GM12872 (cell line): ENCODE measurements around the gene RANBP10.

Experiments used
- TF ChIP-seq, protein P1 (sequence below): IDR thresholded peaks from 3 replicates; pipeline ENCODE4 v1.5.1; 2011; ENCODE audit warnings: low read depth, mild to moderate bottlenecking, low read length, moderate library complexity; ENCODE audit not compliant: insufficient read depth

RANBP10 gene

DNA sequence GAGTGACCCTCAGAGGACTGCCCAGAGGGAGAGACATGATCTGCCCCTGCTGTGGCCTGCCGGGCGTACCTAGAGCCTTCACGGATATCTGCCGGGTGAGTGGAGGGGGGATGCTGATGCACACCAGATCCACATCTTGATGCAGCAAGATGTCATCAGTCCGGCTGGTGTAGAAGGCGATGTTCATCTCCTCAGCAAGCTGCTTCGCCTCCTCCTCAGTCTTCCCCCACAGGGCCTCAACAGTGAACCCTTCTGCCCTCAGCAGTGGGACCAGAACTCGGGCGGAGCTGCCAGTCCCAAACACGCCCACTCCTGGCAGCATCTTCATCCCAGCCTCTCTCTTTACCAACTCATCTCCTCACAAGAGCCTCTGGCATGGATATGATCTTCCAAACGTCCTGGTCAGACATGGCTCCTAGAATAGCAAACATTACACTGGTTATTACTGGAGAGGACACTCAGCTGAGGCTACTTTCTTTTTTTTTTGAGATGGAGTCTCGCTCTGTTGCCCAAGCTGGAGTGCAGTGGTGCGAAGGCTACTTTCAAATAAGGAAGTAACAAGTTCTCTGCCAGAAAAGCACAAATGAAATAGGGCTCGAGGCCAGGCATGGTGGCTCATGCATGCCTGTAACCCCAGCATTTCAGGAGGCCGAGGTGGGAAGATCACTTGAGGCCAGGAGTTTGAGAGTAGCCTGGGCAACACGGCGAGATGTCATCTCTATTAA is 120.8 kb downstream of the RANBP10 start:
- TF ChIP-seq, protein P1, sequence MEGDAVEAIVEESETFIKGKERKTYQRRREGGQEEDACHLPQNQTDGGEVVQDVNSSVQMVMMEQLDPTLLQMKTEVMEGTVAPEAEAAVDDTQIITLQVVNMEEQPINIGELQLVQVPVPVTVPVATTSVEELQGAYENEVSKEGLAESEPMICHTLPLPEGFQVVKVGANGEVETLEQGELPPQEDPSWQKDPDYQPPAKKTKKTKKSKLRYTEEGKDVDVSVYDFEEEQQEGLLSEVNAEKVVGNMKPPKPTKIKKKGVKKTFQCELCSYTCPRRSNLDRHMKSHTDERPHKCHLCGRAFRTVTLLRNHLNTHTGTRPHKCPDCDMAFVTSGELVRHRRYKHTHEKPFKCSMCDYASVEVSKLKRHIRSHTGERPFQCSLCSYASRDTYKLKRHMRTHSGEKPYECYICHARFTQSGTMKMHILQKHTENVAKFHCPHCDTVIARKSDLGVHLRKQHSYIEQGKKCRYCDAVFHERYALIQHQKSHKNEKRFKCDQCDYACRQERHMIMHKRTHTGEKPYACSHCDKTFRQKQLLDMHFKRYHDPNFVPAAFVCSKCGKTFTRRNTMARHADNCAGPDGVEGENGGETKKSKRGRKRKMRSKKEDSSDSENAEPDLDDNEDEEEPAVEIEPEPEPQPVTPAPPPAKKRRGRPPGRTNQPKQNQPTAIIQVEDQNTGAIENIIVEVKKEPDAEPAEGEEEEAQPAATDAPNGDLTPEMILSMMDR = no peak

- TF ChIP-seq, protein P1 = no peak
Observed at GRCh38 chr16:67683767-67684166, 122.6 kb downstream of the RANBP10 start.

DNA sequence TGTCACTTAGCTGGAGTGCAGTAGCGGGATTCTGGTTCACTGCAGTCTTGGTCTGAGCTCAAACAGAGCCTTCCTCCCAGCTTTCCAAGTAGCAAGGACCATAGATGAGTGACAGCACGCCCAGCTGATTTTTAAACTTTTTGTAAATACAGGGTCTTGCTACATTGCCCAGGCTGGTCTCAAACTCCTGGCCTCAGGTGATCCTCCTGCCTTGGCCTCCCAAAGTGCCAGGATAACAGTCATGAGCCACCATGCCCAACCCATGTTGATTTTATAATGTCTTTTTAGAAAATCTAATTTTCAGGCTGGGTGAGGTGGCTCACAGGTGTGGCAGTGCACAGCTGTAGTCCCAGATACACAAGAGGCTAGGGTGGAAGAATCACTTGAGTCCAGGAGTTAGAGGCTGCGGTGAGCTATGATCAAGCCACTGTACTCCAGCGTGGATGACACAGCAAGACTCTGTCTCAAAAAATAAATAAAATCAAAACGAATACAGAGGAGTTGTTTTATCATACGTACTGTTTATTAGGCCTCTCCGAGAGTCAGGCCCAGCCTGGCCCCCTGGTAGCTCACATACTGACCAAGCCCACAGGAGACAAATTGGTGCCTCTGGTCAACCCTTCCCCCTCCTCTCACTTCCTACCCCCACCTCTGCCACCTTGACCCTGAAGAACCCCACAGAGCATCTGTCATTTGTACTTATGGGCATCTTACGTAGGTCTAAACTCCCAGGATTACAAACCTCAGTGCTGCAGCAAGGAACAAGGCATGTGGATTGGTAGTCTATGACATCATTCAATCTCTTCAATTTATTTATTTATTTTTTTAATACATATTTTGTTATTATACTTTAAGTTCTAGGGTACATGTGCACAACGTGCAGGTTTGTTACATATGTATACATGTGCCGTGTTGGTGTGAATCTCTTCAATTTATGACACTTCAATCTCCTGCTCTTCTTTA is 126.1 kb downstream of the RANBP10 start:
- TF ChIP-seq, protein P1 = no peak

DNA sequence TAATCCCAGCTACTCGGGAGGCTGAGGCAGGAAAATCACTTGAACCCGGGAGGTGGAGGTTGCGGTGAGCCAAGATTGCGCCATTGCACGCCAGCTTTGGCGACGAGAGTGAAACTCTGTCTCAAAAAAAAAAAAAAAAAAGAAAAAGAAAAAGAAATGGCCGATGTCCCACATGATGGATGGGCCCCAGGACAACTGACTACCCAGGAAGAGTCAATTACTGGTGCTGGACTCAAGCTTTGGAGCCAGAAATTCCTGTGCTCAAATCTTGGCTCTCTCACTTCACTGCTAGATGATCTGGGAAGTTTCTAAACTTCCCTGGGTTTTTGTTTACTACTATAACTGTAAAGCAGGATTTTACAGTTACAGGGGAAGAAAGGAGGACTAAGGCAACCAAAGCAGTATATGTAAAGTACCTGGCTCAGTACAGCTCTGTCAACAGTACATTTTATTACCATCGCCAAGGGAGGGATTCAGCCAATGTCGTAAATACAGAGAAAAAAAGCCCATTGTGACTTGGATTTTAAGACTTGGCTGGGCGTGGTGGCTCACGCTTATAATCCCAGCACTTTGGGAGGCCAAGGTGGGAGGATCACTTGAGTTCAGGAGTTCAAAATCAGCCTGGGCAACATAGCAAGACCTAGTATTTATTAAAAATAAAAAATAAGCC is 127.9 kb downstream of the RANBP10 start:
- TF ChIP-seq, protein P1 = no peak

DNA sequence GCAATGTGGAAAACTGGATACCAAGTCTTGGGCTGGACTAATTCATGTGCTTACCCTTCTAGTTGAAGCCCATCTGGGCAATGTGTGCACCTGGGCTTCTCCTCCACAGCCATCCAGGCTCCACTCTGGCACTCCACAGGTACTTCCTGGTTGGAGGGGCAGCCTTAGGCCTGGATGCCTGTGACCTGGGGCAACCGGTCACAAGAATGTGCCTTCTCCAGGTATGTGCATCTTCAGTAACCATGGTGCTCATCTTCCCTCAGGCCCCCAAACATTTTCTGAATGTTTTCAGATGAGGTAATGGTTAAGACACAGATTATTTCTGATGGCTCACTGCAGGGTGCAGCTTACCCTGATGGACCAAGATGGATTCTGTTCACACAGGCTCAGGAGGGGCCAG is 128.6 kb downstream of the RANBP10 start:
- TF ChIP-seq, protein P1 = no peak

DNA sequence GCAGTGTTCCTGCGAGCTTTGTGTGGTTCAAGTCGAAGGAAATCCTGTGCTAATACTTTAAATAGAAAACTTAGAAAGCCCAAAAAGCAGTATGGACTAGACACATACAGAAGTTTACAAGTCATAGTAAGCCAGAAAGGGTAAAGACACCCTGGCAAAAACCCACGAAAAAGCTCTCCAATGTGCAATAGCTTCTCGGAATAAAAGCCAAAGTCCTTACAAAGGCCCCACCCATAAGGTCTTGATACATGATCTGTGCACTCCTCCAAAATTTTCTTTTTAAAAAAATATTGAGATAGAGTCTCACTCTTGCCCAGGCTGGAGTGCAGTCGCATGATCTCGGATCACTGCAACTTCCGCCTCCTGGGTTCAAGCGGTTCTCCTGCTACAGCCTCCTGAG is 129.4 kb downstream of the RANBP10 start:
- TF ChIP-seq, protein P1 = no peak

- TF ChIP-seq, protein P1 = no peak
Observed at GRCh38 chr16:67676516-67676915, 129.8 kb downstream of the RANBP10 start.
